ENCODE data around the gene SHROOM4. TPM values are rescaled to one million over a fixed set of nuclear protein-coding genes. Genes with fewer than 3 reads are reported as not detected.

Gene SHROOM4
- total RNA-seq, 1 donor from 2014 or later: 2.5 TPM

GRCh38 chrX:50613846-50614245 lies 200.1 kb downstream of the SHROOM4 start:
- no peak overlapping the region for H3K4me3 Mint-ChIP-seq (ENCODE audit: unreplicated experiment)
- H3K9me3 Mint-ChIP-seq (ENCODE audit: unreplicated experiment): peaks cover 3% of the 10 kb centered on the region
- no peak overlapping the region for H3K27ac Mint-ChIP-seq (ENCODE audit: unreplicated experiment)
- no peaks in the 10 kb centered on the region for H3K36me3 Mint-ChIP-seq (ENCODE audit: unreplicated experiment)
- no peaks in the 10 kb centered on the region for H3K4me1 Mint-ChIP-seq (ENCODE audit: unreplicated experiment)
- H3K27me3 Mint-ChIP-seq (ENCODE audit: unreplicated experiment): no peaks in the 10 kb centered on the region
- DNase-seq (ENCODE audit: extremely low spot score, unreplicated experiment): no peak
- TF ChIP-seq, protein P1, sequence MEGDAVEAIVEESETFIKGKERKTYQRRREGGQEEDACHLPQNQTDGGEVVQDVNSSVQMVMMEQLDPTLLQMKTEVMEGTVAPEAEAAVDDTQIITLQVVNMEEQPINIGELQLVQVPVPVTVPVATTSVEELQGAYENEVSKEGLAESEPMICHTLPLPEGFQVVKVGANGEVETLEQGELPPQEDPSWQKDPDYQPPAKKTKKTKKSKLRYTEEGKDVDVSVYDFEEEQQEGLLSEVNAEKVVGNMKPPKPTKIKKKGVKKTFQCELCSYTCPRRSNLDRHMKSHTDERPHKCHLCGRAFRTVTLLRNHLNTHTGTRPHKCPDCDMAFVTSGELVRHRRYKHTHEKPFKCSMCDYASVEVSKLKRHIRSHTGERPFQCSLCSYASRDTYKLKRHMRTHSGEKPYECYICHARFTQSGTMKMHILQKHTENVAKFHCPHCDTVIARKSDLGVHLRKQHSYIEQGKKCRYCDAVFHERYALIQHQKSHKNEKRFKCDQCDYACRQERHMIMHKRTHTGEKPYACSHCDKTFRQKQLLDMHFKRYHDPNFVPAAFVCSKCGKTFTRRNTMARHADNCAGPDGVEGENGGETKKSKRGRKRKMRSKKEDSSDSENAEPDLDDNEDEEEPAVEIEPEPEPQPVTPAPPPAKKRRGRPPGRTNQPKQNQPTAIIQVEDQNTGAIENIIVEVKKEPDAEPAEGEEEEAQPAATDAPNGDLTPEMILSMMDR (IDR thresholded peaks at IDR 0.05): no peak

DNA sequence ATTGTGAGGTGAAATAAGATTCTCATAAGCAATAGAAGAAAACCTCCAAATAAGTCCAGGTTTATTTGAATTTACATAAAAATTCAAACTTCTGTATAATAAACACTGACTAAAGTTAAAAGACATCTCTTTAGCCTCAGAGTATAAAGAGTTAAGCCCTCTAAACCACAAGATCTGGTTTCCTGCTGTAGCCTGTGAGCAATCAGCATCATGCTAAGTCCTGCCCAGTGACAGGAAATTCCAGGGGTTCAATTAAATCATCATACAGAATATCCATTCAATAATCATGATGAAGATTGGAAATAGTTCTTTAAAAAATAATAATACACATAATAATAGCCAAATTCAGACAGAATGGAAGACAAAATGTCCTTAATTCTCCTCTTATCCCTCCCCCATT lies 204.2 kb downstream of the SHROOM4 start:
- Mint-ChIP-seq H3K4me1 (ENCODE audit: unreplicated experiment) (no peaks in the 10 kb centered on the region), H3K9me3 (ENCODE audit: unreplicated experiment) (no peaks in the 10 kb centered on the region), H3K27ac (ENCODE audit: unreplicated experiment) (no peak overlapping the region), H3K27me3 (ENCODE audit: unreplicated experiment) (no peaks in the 10 kb centered on the region), H3K4me3 (ENCODE audit: unreplicated experiment) (no peak overlapping the region), H3K36me3 (ENCODE audit: unreplicated experiment) (no peaks in the 10 kb centered on the region)
- no peak for DNase-seq (ENCODE audit: extremely low spot score, unreplicated experiment)
- TF ChIP-seq, protein P1 (IDR thresholded peaks at IDR 0.05): no peak

- DNase-seq (ENCODE audit: extremely low spot score, unreplicated experiment): no peak
- no peak overlapping the region for H3K27ac Mint-ChIP-seq (ENCODE audit: unreplicated experiment)
- H3K4me3 Mint-ChIP-seq (ENCODE audit: unreplicated experiment): no peak overlapping the region
- no peaks in the 10 kb centered on the region for H3K9me3 Mint-ChIP-seq (ENCODE audit: unreplicated experiment)
- H3K4me1 Mint-ChIP-seq (ENCODE audit: unreplicated experiment): no peaks in the 10 kb centered on the region
- TF ChIP-seq, protein P1 (IDR thresholded peaks at IDR 0.05): no peak
- H3K36me3 Mint-ChIP-seq (ENCODE audit: unreplicated experiment): no peaks in the 10 kb centered on the region
- H3K27me3 Mint-ChIP-seq (ENCODE audit: unreplicated experiment): no peaks in the 10 kb centered on the region
Measured at GRCh38 chrX:50606300-50606950, 207.6 kb downstream of the SHROOM4 start.

DNA sequence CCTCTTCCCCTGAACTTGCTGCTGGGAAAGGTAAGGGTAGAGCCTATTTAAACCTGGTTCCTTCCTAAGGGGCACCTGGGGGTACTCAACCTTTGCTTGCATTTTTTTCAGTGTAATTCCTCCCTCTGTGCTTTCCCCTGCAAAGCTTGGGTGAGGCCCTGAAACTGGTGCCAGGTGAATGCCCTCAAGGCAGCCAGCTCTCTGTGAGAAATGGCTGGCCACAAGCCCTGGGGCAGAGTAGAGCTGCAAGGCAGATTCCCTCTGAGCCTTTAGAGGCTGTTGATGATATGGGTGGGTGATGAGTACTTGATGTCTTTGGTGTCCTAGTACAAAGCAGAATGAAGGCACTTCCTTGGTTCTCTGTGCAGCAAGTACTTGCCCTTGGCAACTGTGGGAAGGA lies 217.9 kb downstream of the SHROOM4 start:
- Mint-ChIP-seq H3K36me3 (ENCODE audit: unreplicated experiment) (no peaks in the 10 kb centered on the region), H3K4me3 (ENCODE audit: unreplicated experiment) (no peak overlapping the region), H3K9me3 (ENCODE audit: unreplicated experiment) (peaks cover 4% of the 10 kb centered on the region), H3K27me3 (ENCODE audit: unreplicated experiment) (no peaks in the 10 kb centered on the region), H3K27ac (ENCODE audit: unreplicated experiment) (no peak overlapping the region), H3K4me1 (ENCODE audit: unreplicated experiment) (no peaks in the 10 kb centered on the region)
- DNase-seq (ENCODE audit: extremely low spot score, unreplicated experiment): no peak
- TF ChIP-seq, protein P1 (IDR thresholded peaks at IDR 0.05): no peak

DNA sequence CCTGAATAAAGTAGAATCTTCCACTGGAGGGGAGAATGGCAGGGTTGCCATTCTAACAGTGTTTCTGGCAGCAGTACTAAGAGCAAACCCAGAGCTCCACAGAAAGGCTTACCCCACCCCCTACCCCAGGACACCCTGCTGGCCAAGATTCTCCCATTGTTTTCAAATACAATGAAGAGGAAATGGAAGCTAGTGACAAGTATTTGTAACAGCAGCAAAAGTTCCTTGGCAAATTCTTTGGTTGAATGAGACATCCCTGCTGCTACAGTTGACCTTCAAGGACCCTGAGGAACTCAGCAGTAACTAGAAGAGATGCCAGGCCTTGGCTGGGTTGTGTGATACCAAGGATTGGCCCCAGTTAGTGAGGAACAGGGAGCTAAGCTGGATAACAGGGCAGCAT lies 219.2 kb downstream of the SHROOM4 start:
- H3K27ac Mint-ChIP-seq (ENCODE audit: unreplicated experiment): no peak overlapping the region
- TF ChIP-seq, protein P1 (IDR thresholded peaks at IDR 0.05): no peak
- DNase-seq (ENCODE audit: extremely low spot score, unreplicated experiment): no peak
- H3K4me1 Mint-ChIP-seq (ENCODE audit: unreplicated experiment): no peaks in the 10 kb centered on the region
- H3K36me3 Mint-ChIP-seq (ENCODE audit: unreplicated experiment): no peaks in the 10 kb centered on the region
- H3K9me3 Mint-ChIP-seq (ENCODE audit: unreplicated experiment): peaks cover 4% of the 10 kb centered on the region
- H3K4me3 Mint-ChIP-seq (ENCODE audit: unreplicated experiment): no peak overlapping the region
- no peaks in the 10 kb centered on the region for H3K27me3 Mint-ChIP-seq (ENCODE audit: unreplicated experiment)

Data from osteocyte (in vitro differentiated cells).